Calu3 (cell line): ENCODE measurements around the gene TNS1. TPM values are rescaled to one million over a fixed set of nuclear protein-coding genes. Genes with fewer than 3 reads are reported as not detected.

Experiments
- BruUV-seq: library from RNA; stranded (reverse); fragments of 400-500 nt; replicated peaks from 2 replicates; lab custom pipeline; 2021; lab: Mats Ljungman, UMichigan
- CTCF ChIA-PET: fragments of 300-600 bp; sonication (Branson Sonifier 250); formaldehyde crosslinking; loops from one replicate; lab custom pipeline; 2022; ENCODE audit warnings: antibody characterized with exemption; lab: Charles Lee
- DNase-seq: peaks from one replicate; pipeline ENCODE4 v3.0.0; 2022
- H3K27ac Mint-ChIP-seq: one replicate; pipeline ENCODE4 v1.8.0; 2022; ENCODE audit warnings: mixed read lengths; ENCODE audit not compliant: unreplicated experiment
- H3K27me3 Mint-ChIP-seq: one replicate; pipeline ENCODE4 v1.8.0; 2022; ENCODE audit warnings: mixed read lengths; ENCODE audit not compliant: unreplicated experiment
- H3K36me3 Mint-ChIP-seq: one replicate; pipeline ENCODE4 v1.8.0; 2022; ENCODE audit warnings: mild to moderate bottlenecking, moderate library complexity, mixed read lengths; ENCODE audit not compliant: insufficient read depth, unreplicated experiment
- H3K4me1 Mint-ChIP-seq: one replicate; pipeline ENCODE4 v1.8.0; 2022; ENCODE audit warnings: mild to moderate bottlenecking, low read depth, mixed read lengths; ENCODE audit not compliant: unreplicated experiment
- H3K4me3 Mint-ChIP-seq: one replicate; pipeline ENCODE4 v1.8.0; 2022; ENCODE audit warnings: mild to moderate bottlenecking, low read depth, moderate library complexity, mixed read lengths; ENCODE audit not compliant: unreplicated experiment
- H3K9me3 Mint-ChIP-seq: one replicate; pipeline ENCODE4 v1.8.0; 2022; ENCODE audit warnings: low read depth, mixed read lengths; ENCODE audit not compliant: unreplicated experiment
- CTCF ChIP-seq: fragments of 200-600 bp; IDR thresholded peaks from one replicate; pipeline ENCODE4 v1.8.0; 2022; ENCODE audit warnings: antibody characterized with exemption; ENCODE audit not compliant: unreplicated experiment
- intact Hi-C: fragments of 100-400 bp; cut with micrococcal nuclease; formaldehyde crosslinking; loops from one replicate; pipeline ENCODE4 v1.10.0; 2022; ENCODE audit not compliant: unreplicated experiment
- total RNA-seq: library from RNA; stranded (reverse); gene quantifications from 2 replicates; pipeline ENCODE4 v1.2.3, GENCODE V29; 2022

Gene TNS1
- total RNA-seq, 1 experiment from 2014 or later = 2.2 TPM

- Mint-ChIP-seq H3K4me1 (peaks cover 19% of the 10 kb centered on the region), H3K27me3 (peaks cover 37% of the 10 kb centered on the region), H3K27ac (no peak overlapping the region), H3K4me3 (no peak overlapping the region), H3K9me3 (no peaks in the 10 kb centered on the region), H3K36me3 (no peaks in the 10 kb centered on the region)
- intact Hi-C loops = no loop called here
- DNase-seq = no peak
- BruUV-seq = no TSS peak
- TF ChIP-seq CTCF = no peak
- CTCF ChIA-PET = interaction anchor here (1.2 kb wide), 1 partner anchor 17 kb away, joined by 3 read pairs; no protein-coding TSS in a partner anchor
These were observed 151.4 kb downstream of the TNS1 start for GRCh38 chr2:217851191-217852020.

GRCh38 chr2:217849154-217849975 is 153.4 kb downstream of the TNS1 start:
- Mint-ChIP-seq H3K27me3 (peaks cover 17% of the 10 kb centered on the region), H3K4me3 (no peak overlapping the region), H3K9me3 (no peaks in the 10 kb centered on the region), H3K4me1 (peaks cover 19% of the 10 kb centered on the region), H3K27ac (no peak overlapping the region), H3K36me3 (no peaks in the 10 kb centered on the region)
- intact Hi-C loops = no loop called here
- no TSS peak for BruUV-seq
- no peak for TF ChIP-seq CTCF
- no peak for DNase-seq
- CTCF ChIA-PET = no interaction called here

- Mint-ChIP-seq H3K27ac (no peak overlapping the region), H3K36me3 (no peaks in the 10 kb centered on the region), H3K27me3 (peaks cover 11% of the 10 kb centered on the region), H3K4me1 (peaks cover 19% of the 10 kb centered on the region), H3K4me3 (no peak overlapping the region), H3K9me3 (no peaks in the 10 kb centered on the region)
- CTCF ChIA-PET = no interaction called here
- no peak for TF ChIP-seq CTCF
- intact Hi-C loops = no loop called here
- no TSS peak for BruUV-seq
- no peak for DNase-seq
These were observed 154.3 kb downstream of the TNS1 start for GRCh38 chr2:217848351-217848957.

GRCh38 chr2:217847552-217848350 is 155.0 kb downstream of the TNS1 start:
- H3K9me3 Mint-ChIP-seq = no peaks in the 10 kb centered on the region
- no peak for TF ChIP-seq CTCF
- CTCF ChIA-PET = no interaction called here
- no peak overlapping the region for H3K4me3 Mint-ChIP-seq
- H3K27me3 Mint-ChIP-seq = peaks cover 4% of the 10 kb centered on the region
- H3K4me1 Mint-ChIP-seq = peaks cover 19% of the 10 kb centered on the region
- no peak overlapping the region for H3K27ac Mint-ChIP-seq
- DNase-seq = no peak
- no TSS peak for BruUV-seq
- intact Hi-C loops = no loop called here
- no peaks in the 10 kb centered on the region for H3K36me3 Mint-ChIP-seq
